HCT116 (cell line): ENCODE results near the gene LDHAL6B. TPM values are rescaled to one million over a fixed set of nuclear protein-coding genes. Genes with fewer than 3 reads are reported as not detected.

Experiments
- ATAC-seq: fragments of 200-7000 bp; cut with Tn5 transposase; 2 replicates; pipeline ENCODE4 v1.9.1; 2020; ENCODE audit warnings: mild to moderate bottlenecking, moderate library complexity
- BruUV-seq: library from RNA; stranded (reverse); fragments of 400-500 nt; replicated peaks from 2 replicates; lab custom pipeline; 2021; lab: Mats Ljungman, UMichigan
- CTCF ChIA-PET: fragments of 300-600 bp; sonication (Branson Sonifier 250); formaldehyde crosslinking; loops from one replicate; lab custom pipeline; 2021; ENCODE audit warnings: antibody characterized with exemption; lab: Charles Lee
- POLR2A ChIA-PET: fragments of 300-600, 350-600 bp; sonication (Branson Sonifier 250); formaldehyde crosslinking; loops from one replicate; lab custom pipeline; 2021; ENCODE audit warnings: antibody characterized with exemption; lab: Charles Lee
- RAD21 ChIA-PET, 2 experiments: fragments of 300-600 bp; sonication (Branson Sonifier 250); formaldehyde crosslinking; loops; one replicate each; lab custom pipeline; 2023; ENCODE audit warnings: low total read pairs in 2 of 2; ENCODE audit not compliant: uncharacterized antibody in 2 of 2, unreplicated experiment in 2 of 2, low non-redundant PET in 1 of 2; lab: Charles Lee
- DNase-seq: peaks from one replicate; pipeline ENCODE4 v3.0.0-alpha.2; 2010; ENCODE audit warnings: low read depth, low spot score
- H2AFZ ChIP-seq: fragments of 200-600 bp; shearing (Covaris generic), sonication (generic); 2 replicates; pipeline ENCODE4 v1.6.1; 2017; ENCODE audit warnings: low read depth, mixed run types, mixed read lengths, antibody characterized with exemption, low read length; ENCODE audit not compliant: poor library complexity, severe bottlenecking
- H3K27ac ChIP-seq: 2 replicates; pipeline ENCODE4 v1.5.1; 2012; ENCODE audit warnings: low read depth, low read length
- H3K27me3 ChIP-seq: fragments of 200-600 bp; sonication (generic); 2 replicates; pipeline ENCODE4 v1.6.1; 2016; ENCODE audit warnings: mixed run types, low read length, mixed read lengths; ENCODE audit not compliant: insufficient read depth
- H3K36me3 ChIP-seq, 2 experiments: fragments of 200-500 bp in 1 of 2; fragments of 200-600 bp in 1 of 2; sonication (Bioruptor generic) in 1 of 2; sonication (generic) in 1 of 2; 2 replicates each; pipeline versions ENCODE4 v1.5.1 to v1.6.1; 2014 to 2016; ENCODE audit warnings: low read length in 2 of 2, inconsistent platforms in 1 of 2, mixed read lengths in 1 of 2, mixed run types in 1 of 2; ENCODE audit not compliant: insufficient read depth in 2 of 2, control insufficient read depth in 1 of 2
- H3K4me1 ChIP-seq, 2 experiments: fragments of 200-600 bp in 1 of 2; sonication (generic) in 1 of 2; 2 replicates each; pipeline versions ENCODE4 v1.5.1 to v1.6.1; 2012 to 2017; ENCODE audit warnings: low read length in 2 of 2, inconsistent platforms in 1 of 2, mild to moderate bottlenecking in 1 of 2, mixed read lengths in 1 of 2, mixed run types in 1 of 2, moderate library complexity in 1 of 2; ENCODE audit not compliant: insufficient read depth in 2 of 2, control insufficient read depth in 1 of 2
- H3K4me2 ChIP-seq: fragments of 200-600 bp; sonication (generic); 2 replicates; pipeline ENCODE4 v1.6.1; 2017; ENCODE audit warnings: mixed run types, low read length, mixed read lengths
- H3K4me3 ChIP-seq, 2 experiments: fragments of 200-600 bp in 1 of 2; sonication (generic) in 1 of 2; replicated peaks in 1 of 2; 2 replicates each; pipeline ENCODE4 v1.5.1; 2011 to 2016; ENCODE audit warnings: low read length in 2 of 2, control low read depth in 1 of 2, low read depth in 1 of 2, mild to moderate bottlenecking in 1 of 2, mixed read lengths in 1 of 2, mixed run types in 1 of 2
- H3K79me2 ChIP-seq: fragments of 200-600 bp; sonication (generic); 2 replicates; pipeline ENCODE4 v1.6.1; 2017; ENCODE audit warnings: mild to moderate bottlenecking, mixed run types, low read length, moderate library complexity, mixed read lengths; ENCODE audit not compliant: insufficient read depth
- H3K9ac ChIP-seq: fragments of 200-600 bp; sonication (generic); 2 replicates; pipeline ENCODE4 v1.6.1; 2016; ENCODE audit warnings: low read length, mixed read lengths
- H3K9me2 ChIP-seq: fragments of 200-600 bp; sonication (generic), shearing (Covaris generic); 2 replicates; pipeline ENCODE4 v1.6.1; 2017; ENCODE audit warnings: mixed run types, mild to moderate bottlenecking, moderate library complexity; ENCODE audit not compliant: insufficient read depth
- H3K9me3 ChIP-seq, 2 experiments: fragments of 200-500 bp in 1 of 2; fragments of 200-600 bp in 1 of 2; sonication (Bioruptor generic) in 1 of 2; sonication (generic) in 1 of 2; 2 replicates each; pipeline ENCODE4 v1.6.1; 2014 to 2017; ENCODE audit warnings: low read length in 2 of 2, mixed read lengths in 2 of 2, inconsistent platforms in 1 of 2, low read depth in 1 of 2, mild to moderate bottlenecking in 1 of 2, mixed run types in 1 of 2, moderate library complexity in 1 of 2; ENCODE audit not compliant: control insufficient read depth in 1 of 2, insufficient read depth in 1 of 2
- H4K20me1 ChIP-seq: fragments of 200-600 bp; sonication (generic), shearing (Covaris generic); 2 replicates; pipeline ENCODE4 v1.6.1; 2017; ENCODE audit warnings: mixed run types, mild to moderate bottlenecking, moderate library complexity; ENCODE audit not compliant: insufficient read depth
- CBX3 ChIP-seq: IDR thresholded peaks from 2 replicates; pipeline ENCODE4 v1.6.1; 2012; ENCODE audit warnings: low read depth
- EGR1 ChIP-seq: IDR thresholded peaks from 2 replicates; pipeline ENCODE4 v1.6.1; 2012; ENCODE audit warnings: low read depth
- FOSL1 ChIP-seq: IDR thresholded peaks from 2 replicates; pipeline ENCODE4 v1.6.1; 2012; ENCODE audit warnings: low read depth
- MAX ChIP-seq: IDR thresholded peaks from 2 replicates; pipeline ENCODE4 v1.6.1; 2012
- POLR2A ChIP-seq: IDR thresholded peaks from 2 replicates; pipeline ENCODE4 v1.7.0; 2011; ENCODE audit warnings: borderline replicate concordance; ENCODE audit not compliant: insufficient read depth, insufficient read length; ENCODE audit errors: extremely low read depth
- REST ChIP-seq: IDR thresholded peaks from 2 replicates; pipeline ENCODE4 v1.6.1; 2012; ENCODE audit warnings: low read depth
- SIN3A ChIP-seq: IDR thresholded peaks from 2 replicates; pipeline ENCODE4 v1.6.1; 2012; ENCODE audit warnings: low read depth
- ZBTB33 ChIP-seq: IDR thresholded peaks from 2 replicates; pipeline ENCODE4 v1.6.1; 2011; ENCODE audit warnings: mild to moderate bottlenecking, low read length, moderate library complexity; ENCODE audit not compliant: insufficient replicate concordance; ENCODE audit errors: extremely low read depth
- ZFX ChIP-seq: fragments of 450-650 bp; IDR thresholded peaks from 2 replicates; pipeline ENCODE4 v1.6.1; 2017
- intact Hi-C: fragments of 100-400 bp; cut with micrococcal nuclease; formaldehyde crosslinking; loops from 2 replicates; pipeline ENCODE4 v1.10.0; 2022
- total RNA-seq: library from RNA; stranded (reverse); gene quantifications from one replicate; pipeline ENCODE4 v1.2.1, GENCODE V29; 2021; ENCODE audit not compliant: unreplicated experiment
- TF ChIP-seq, protein P1 (sequence below): IDR thresholded peaks from 2 replicates; pipeline ENCODE4 v1.6.1; 2012

The LDHAL6B gene
- total RNA-seq, 1 experiment from 2014 or later, result not detected

- Histone ChIP-seq H3K4me1 (peaks cover 20 to 32% of the 10 kb centered on the region in 2 experiments), H3K4me2 (no peak overlapping the region), H3K27ac (no peak overlapping the region), H2AFZ (no peak overlapping the region), H3K79me2 (no peaks in the 10 kb centered on the region), H3K27me3 (no peaks in the 10 kb centered on the region), H3K9me2 (no peaks in the 10 kb centered on the region), H3K9me3 (no peaks in the 10 kb centered on the region), H3K36me3 (peaks cover 4% of the 10 kb centered on the region in 2 experiments; a peak in 1 of 4 replicates), H3K4me3 (no peak overlapping the region), H3K9ac (no peak overlapping the region), H4K20me1 (no peaks in the 10 kb centered on the region)
- ChIA-PET POLR2A (no interaction called here), RAD21 (no interaction called here), CTCF (interaction anchor here (1.2 kb wide), 1 partner anchor 362 kb away, joined by 6 read pairs; no protein-coding TSS in a partner anchor)
- intact Hi-C loops, result no loop called here
- no TSS peak for BruUV-seq
- ATAC-seq (no peak), DNase-seq (no peak)
- TF ChIP-seq ZBTB33, result no peak
- no peak for TF ChIP-seq POLR2A
- no peak for TF ChIP-seq EGR1
- TF ChIP-seq CBX3, result no peak
- TF ChIP-seq, protein P1, sequence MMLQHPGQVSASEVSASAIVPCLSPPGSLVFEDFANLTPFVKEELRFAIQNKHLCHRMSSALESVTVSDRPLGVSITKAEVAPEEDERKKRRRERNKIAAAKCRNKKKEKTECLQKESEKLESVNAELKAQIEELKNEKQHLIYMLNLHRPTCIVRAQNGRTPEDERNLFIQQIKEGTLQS, result no peak
- TF ChIP-seq FOSL1, result no peak
- TF ChIP-seq ZFX, result no peak
- TF ChIP-seq MAX, result no peak
- no peak for TF ChIP-seq REST
- TF ChIP-seq SIN3A, result no peak
- TF ChIP-seq, all 23 proteins: peak for 0
These were observed 39.9 kb upstream of the LDHAL6B start for GRCh38 chr15:59166601-59167265.
